IMR-90 (cell line): Measurements from ENCODE around the gene TRIM25. TPM values are rescaled to one million over a fixed set of nuclear protein-coding genes. Genes with fewer than 3 reads are reported as not detected.

ENCODE experiments used
- ATAC-seq: fragments of 200-7000 bp; cut with Tn5 transposase; 2 replicates; pipeline ENCODE4 v1.9.1; 2020; ENCODE audit warnings: low read depth, mild to moderate bottlenecking, moderate library complexity
- BruUV-seq: library from RNA; stranded (reverse); fragments of 400-500 nt; replicated peaks from 2 replicates; lab custom pipeline; 2021; lab: Mats Ljungman, UMichigan
- CTCF ChIA-PET: fragments of 300-600 bp; formaldehyde crosslinking; extraction: SDS; loops from one replicate; lab custom pipeline; 2021; ENCODE audit warnings: antibody characterized with exemption; lab: Yijun Ruan, JAX
- POLR2A ChIA-PET: fragments of 300-600 bp; sonication (Branson Sonifier 250); formaldehyde crosslinking; loops from one replicate; lab custom pipeline; 2022; ENCODE audit warnings: antibody characterized with exemption; ENCODE audit not compliant: unreplicated experiment; lab: Charles Lee
- DNase-seq: peaks from one replicate; pipeline ENCODE4 v3.0.0; 2013
- H2AFZ ChIP-seq: replicated peaks from 2 replicates; pipeline ENCODE3; 2013; ENCODE audit warnings: low read length, mild to moderate bottlenecking; ENCODE audit not compliant: poor library complexity
- H2AK5ac ChIP-seq: 2 replicates; pipeline ENCODE4 v1.6.1; 2013; ENCODE audit warnings: low read depth, low read length, inconsistent platforms
- H2AK9ac ChIP-seq: replicated peaks from 2 replicates; pipeline ENCODE3; 2013; ENCODE audit warnings: mild to moderate bottlenecking, low read depth, low read length, moderate library complexity; ENCODE audit not compliant: poor library complexity
- H2BK120ac ChIP-seq: 2 replicates; pipeline ENCODE4 v1.6.1; 2013; ENCODE audit warnings: low read depth, low read length, inconsistent platforms
- H2BK15ac ChIP-seq: 3 replicates; pipeline ENCODE4 v1.6.1; 2013; ENCODE audit warnings: low read depth, low read length, inconsistent platforms
- H2BK20ac ChIP-seq: 2 replicates; pipeline ENCODE4 v1.6.1; 2013; ENCODE audit warnings: low read depth, mild to moderate bottlenecking, inconsistent platforms, low read length, moderate library complexity
- H2BK5ac ChIP-seq: 2 replicates; pipeline ENCODE4 v1.6.1; 2013; ENCODE audit warnings: mild to moderate bottlenecking, low read depth, low read length, inconsistent platforms; ENCODE audit not compliant: poor library complexity, severe bottlenecking
- H3K14ac ChIP-seq: replicated peaks from 2 replicates; pipeline ENCODE4 v1.6.1; 2013; ENCODE audit warnings: low read depth, low read length, inconsistent platforms
- H3K18ac ChIP-seq: 2 replicates; pipeline ENCODE4 v1.6.1; 2013; ENCODE audit warnings: low read depth, low read length, control low read depth
- H3K23ac ChIP-seq: 2 replicates; pipeline ENCODE4 v1.6.1; 2013; ENCODE audit warnings: low read depth, low read length, inconsistent platforms
- H3K27ac ChIP-seq: 2 replicates; pipeline ENCODE4 v1.5.1; 2013; ENCODE audit warnings: mild to moderate bottlenecking, control low read depth, low read length; ENCODE audit not compliant: insufficient read depth
- H3K27me3 ChIP-seq: 2 replicates; pipeline ENCODE4 v1.6.1; 2013; ENCODE audit warnings: low read length; ENCODE audit not compliant: control insufficient read depth, insufficient read depth
- H3K36me3 ChIP-seq: 2 replicates; pipeline ENCODE4 v1.6.1; 2013; ENCODE audit warnings: low read length, mixed read lengths; ENCODE audit not compliant: control insufficient read depth, insufficient read depth
- H3K4ac ChIP-seq: 2 replicates; pipeline ENCODE4 v1.6.1; 2013; ENCODE audit warnings: low read depth, low read length, inconsistent platforms
- H3K4me1 ChIP-seq: 2 replicates; pipeline ENCODE4 v1.6.1; 2013; ENCODE audit warnings: low read length, mixed read lengths; ENCODE audit not compliant: control insufficient read depth, insufficient read depth
- H3K4me2 ChIP-seq: 2 replicates; pipeline ENCODE4 v1.6.1; 2013; ENCODE audit warnings: low read depth, mild to moderate bottlenecking, control low read depth, low read length, moderate library complexity
- H3K4me3 ChIP-seq: 2 replicates; pipeline ENCODE4 v1.5.1; 2013; ENCODE audit warnings: low read depth, mild to moderate bottlenecking, control low read depth, low read length, moderate library complexity; ENCODE audit not compliant: insufficient read depth
- H3K56ac ChIP-seq: 2 replicates; pipeline ENCODE4 v1.6.1; 2013; ENCODE audit warnings: low read length, inconsistent platforms; ENCODE audit not compliant: insufficient read depth; ENCODE audit errors: extremely low read depth
- H3K79me1 ChIP-seq, 2 experiments: 2 replicates each; pipeline ENCODE4 v1.6.1; 2013; ENCODE audit warnings: low read length in 2 of 2, inconsistent platforms in 1 of 2, low read depth in 1 of 2
- H3K9ac ChIP-seq: 2 replicates; pipeline ENCODE4 v1.6.1; 2013; ENCODE audit warnings: low read depth, low read length, control low read depth
- H3K9me1 ChIP-seq: 2 replicates; pipeline ENCODE4 v1.6.1; 2013; ENCODE audit warnings: low read length, inconsistent platforms; ENCODE audit not compliant: insufficient read depth
- H3K9me3 ChIP-seq: 2 replicates; pipeline ENCODE4 v1.6.1; 2013; ENCODE audit warnings: low read length; ENCODE audit not compliant: control insufficient read depth, insufficient read depth
- H4K20me1 ChIP-seq: 2 replicates; pipeline ENCODE4 v1.6.1; 2013; ENCODE audit warnings: low read length, inconsistent platforms; ENCODE audit not compliant: insufficient read depth
- H4K5ac ChIP-seq: 2 replicates; pipeline ENCODE4 v1.6.1; 2013; ENCODE audit warnings: mild to moderate bottlenecking, low read depth, low read length, control low read depth
- H4K8ac ChIP-seq, 2 experiments: 2 replicates each; pipeline ENCODE4 v1.6.1; 2013; ENCODE audit warnings: low read depth in 2 of 2, low read length in 2 of 2, control low read depth in 1 of 2, inconsistent platforms in 1 of 2
- H4K91ac ChIP-seq: 2 replicates; pipeline ENCODE4 v1.6.1; 2013; ENCODE audit warnings: low read depth, low read length, inconsistent platforms; ENCODE audit not compliant: insufficient read depth
- CEBPB ChIP-seq: IDR thresholded peaks from 2 replicates; pipeline ENCODE4 v1.6.1; 2012; ENCODE audit warnings: low read depth, low read length, improper control_type of control experiment
- CHD1 ChIP-seq: IDR thresholded peaks from 2 replicates; pipeline ENCODE4 v1.6.1; 2012; ENCODE audit warnings: low read depth, low read length, improper control_type of control experiment
- CTCF ChIP-seq: conservative IDR thresholded peaks from 2 replicates; pipeline ENCODE4 v1.5.1; 2012; ENCODE audit warnings: mild to moderate bottlenecking, low read depth, low read length, improper control_type of control experiment
- ELK1 ChIP-seq: fragments of 150-350 bp; IDR thresholded peaks from 2 replicates; pipeline ENCODE4 v1.6.1; 2016; ENCODE audit warnings: low read depth, mild to moderate bottlenecking, low read length, moderate library complexity, borderline replicate concordance
- FOS ChIP-seq: fragments of 150-350 bp; IDR thresholded peaks from 2 replicates; pipeline ENCODE4 v1.6.1; 2016; ENCODE audit warnings: low read depth, low read length
- MAFK ChIP-seq: IDR thresholded peaks from 2 replicates; pipeline ENCODE4 v1.6.1; 2012; ENCODE audit warnings: low read depth, low read length, improper control_type of control experiment
- MAZ ChIP-seq: IDR thresholded peaks from 2 replicates; pipeline ENCODE4 v1.6.1; 2012; ENCODE audit warnings: low read depth, mild to moderate bottlenecking, low read length, improper control_type of control experiment, moderate library complexity, borderline replicate concordance
- MXI1 ChIP-seq: IDR thresholded peaks from 2 replicates; pipeline ENCODE4 v1.6.1; 2012; ENCODE audit warnings: low read depth, mild to moderate bottlenecking, low read length, moderate library complexity, borderline replicate concordance
- NFE2L2 ChIP-seq: fragments of 150-350 bp; IDR thresholded peaks from 2 replicates; pipeline ENCODE4 v1.6.1; 2016; ENCODE audit warnings: low read depth, mild to moderate bottlenecking, low read length
- POLR2A ChIP-seq: IDR thresholded peaks from 2 replicates; pipeline ENCODE4 v1.6.1; 2012; ENCODE audit warnings: mild to moderate bottlenecking, low read depth, low read length
- RAD21 ChIP-seq: IDR thresholded peaks from 2 replicates; pipeline ENCODE4 v1.6.1; 2012; ENCODE audit warnings: low read length, improper control_type of control experiment
- RFX5 ChIP-seq: IDR thresholded peaks from 2 replicates; pipeline ENCODE4 v1.8.0; 2012; ENCODE audit warnings: low read depth, mild to moderate bottlenecking, low read length, moderate library complexity
- USF2 ChIP-seq: fragments of 150-350 bp; IDR thresholded peaks from 2 replicates; pipeline ENCODE4 v1.6.1; 2017; ENCODE audit warnings: mild to moderate bottlenecking, antibody characterized with exemption, low read length, low read depth
- WGBS, 2 experiments: methylation state at CpG; one replicate each; pipeline versions ENCODE4 v1.1.5 to v1.1.7; 2013; ENCODE audit warnings: missing lambda C conversion rate in 2 of 2; ENCODE audit not compliant: insufficient read length in 1 of 2; ENCODE audit errors: extremely low coverage in 2 of 2; 5-methylcytosine and 5-hydroxymethylcytosine counted together
- dilution Hi-C: fragments of 300-500 bp; cut with HindIII; formaldehyde crosslinking; loops from one replicate; pipeline ENCODE4 v1.14.3; 2018; ENCODE audit warnings: low sequenced_read_pairs; ENCODE audit not compliant: unreplicated experiment
- in situ Hi-C: fragments of 300-500 bp; cut with MboI; formaldehyde crosslinking; loops from 3 replicates; pipeline ENCODE4 v1.14.3; 2019; ENCODE audit warnings: low sequenced_read_pairs, inconsistent platforms, mixed read lengths
- intact Hi-C: fragments of 100-400 bp; cut with micrococcal nuclease; formaldehyde crosslinking; loops from 2 replicates; pipeline ENCODE4 v1.10.0; 2022
- polyA plus RNA-seq, 3 experiments: library from polyadenylated mRNA; depleted of rRNA; stranded (reverse); fragments of >200 nt; gene quantifications; 2 replicates each; pipeline ENCODE4 v1.2.3, GENCODE V29; 2012; ENCODE audit warnings: low replicate concordance in 1 of 3
- total RNA-seq: library from RNA; depleted of rRNA; stranded (reverse); fragments of >200 nt; gene quantifications from 2 replicates; pipeline ENCODE4 v1.2.3, GENCODE V29; 2012

Gene TRIM25
- total and polyA plus RNA-seq, 2 of the 4 experiments (the other 2 are of a cell fraction): 25.5 to 27.5 TPM

- TF ChIP-seq USF2 (no peak), CHD1 (no peak)
Measured at GRCh38 chr17:56949595-56949994, 35.7 kb upstream of the TRIM25 start (continued).

- Histone ChIP-seq H2BK15ac (no peak overlapping the region), H3K79me1 (peaks cover 20 to 34% of the 10 kb centered on the region in 2 experiments), H2AFZ (no peak overlapping the region), H4K8ac (no peak overlapping the region), H3K9ac (no peak overlapping the region), H3K27me3 (no peaks in the 10 kb centered on the region), H2AK5ac (no peak overlapping the region), H2AK9ac (no peak overlapping the region), H3K23ac (no peak overlapping the region), H4K91ac (no peak overlapping the region), H3K9me3 (no peaks in the 10 kb centered on the region), H3K14ac (no peak overlapping the region), H3K36me3 (peaks cover 31% of the 10 kb centered on the region), H3K18ac (no peak overlapping the region), H4K20me1 (no peaks in the 10 kb centered on the region; the same call in 1 of the 2 replicates), H3K56ac (no peak overlapping the region), H3K4me3 (no peak overlapping the region), H3K4me2 (no peak overlapping the region), H3K27ac (no peak overlapping the region), H3K9me1 (no peaks in the 10 kb centered on the region; the same call in 1 of the 2 replicates), H2BK120ac (no peak overlapping the region), H2BK5ac (no peak overlapping the region), H3K4me1 (no peaks in the 10 kb centered on the region), H3K4ac (no peak overlapping the region), H2BK20ac (no peak overlapping the region), H4K5ac (no peak overlapping the region)
- ATAC-seq: no peak; the same call in 1 of the 2 replicates
- ChIA-PET POLR2A (no interaction called here), CTCF (no interaction called here)
- WGBS, 2 experiments: no CpG with 5 or more reads among the region's 1 CpG
- BruUV-seq: no TSS peak
- dilution Hi-C loops: no loop called here
- DNase-seq: peak; percentile 28
- in situ Hi-C loops: loop anchor here (25.0 kb wide), 1 partner anchor 361 kb away; the partner anchor contains the start of gene NOG
- intact Hi-C loops: no loop called here
- TF ChIP-seq ELK1 (no peak), FOS (no peak), MAFK (no peak), MXI1 (no peak), CEBPB (no peak), RAD21 (no peak), RFX5 (no peak), NFE2L2 (no peak), POLR2A (no peak), USF2 (no peak), CTCF (no peak), CHD1 (no peak), MAZ (no peak)
Measured at GRCh38 chr17:56948491-56948890, 34.6 kb upstream of the TRIM25 start.
